PC-9 (cell line): ENCODE data around the gene CST1.

Experiments
- EZH2 ChIP-seq: fragments of 200-600 bp; sonication (generic); IDR thresholded peaks from 2 replicates; pipeline ENCODE4 v1.8.0; 2017; ENCODE audit warnings: antibody characterized with exemption, low read depth
- TF ChIP-seq, protein P1 (sequence below): fragments of 200-600 bp; sonication (generic); conservative IDR thresholded peaks from 2 replicates; pipeline ENCODE4 v1.6.1; 2017; ENCODE audit warnings: mixed run types, antibody characterized with exemption, mild to moderate bottlenecking, moderate library complexity

DNA sequence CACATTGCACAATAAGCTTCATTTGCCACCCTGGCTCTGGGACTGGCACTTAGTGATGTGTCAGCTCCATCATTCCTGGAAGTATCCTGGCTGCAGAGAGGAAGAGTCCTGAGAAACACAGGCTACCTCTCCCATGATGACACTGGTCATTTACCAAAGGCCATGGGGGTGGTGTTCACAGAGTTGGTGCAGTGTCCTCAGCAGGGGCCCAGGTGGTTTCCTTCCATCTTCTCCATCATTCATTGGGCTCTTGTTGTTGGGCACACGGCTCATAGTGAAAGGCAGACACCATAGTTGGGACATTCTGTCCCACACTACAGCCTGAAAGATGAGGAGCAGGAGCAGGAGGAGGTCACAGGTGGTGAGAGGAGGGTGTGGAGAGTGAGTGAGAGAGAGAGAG is 15.8 kb upstream of the CST1 start:
- TF ChIP-seq, protein P1, sequence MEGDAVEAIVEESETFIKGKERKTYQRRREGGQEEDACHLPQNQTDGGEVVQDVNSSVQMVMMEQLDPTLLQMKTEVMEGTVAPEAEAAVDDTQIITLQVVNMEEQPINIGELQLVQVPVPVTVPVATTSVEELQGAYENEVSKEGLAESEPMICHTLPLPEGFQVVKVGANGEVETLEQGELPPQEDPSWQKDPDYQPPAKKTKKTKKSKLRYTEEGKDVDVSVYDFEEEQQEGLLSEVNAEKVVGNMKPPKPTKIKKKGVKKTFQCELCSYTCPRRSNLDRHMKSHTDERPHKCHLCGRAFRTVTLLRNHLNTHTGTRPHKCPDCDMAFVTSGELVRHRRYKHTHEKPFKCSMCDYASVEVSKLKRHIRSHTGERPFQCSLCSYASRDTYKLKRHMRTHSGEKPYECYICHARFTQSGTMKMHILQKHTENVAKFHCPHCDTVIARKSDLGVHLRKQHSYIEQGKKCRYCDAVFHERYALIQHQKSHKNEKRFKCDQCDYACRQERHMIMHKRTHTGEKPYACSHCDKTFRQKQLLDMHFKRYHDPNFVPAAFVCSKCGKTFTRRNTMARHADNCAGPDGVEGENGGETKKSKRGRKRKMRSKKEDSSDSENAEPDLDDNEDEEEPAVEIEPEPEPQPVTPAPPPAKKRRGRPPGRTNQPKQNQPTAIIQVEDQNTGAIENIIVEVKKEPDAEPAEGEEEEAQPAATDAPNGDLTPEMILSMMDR, result no peak
- TF ChIP-seq EZH2, result no peak
